Ascending aorta (tissue), 2 donors: ENCODE measurements around the gene PIGO. TPM values are rescaled to one million over a fixed set of nuclear protein-coding genes. Genes with fewer than 3 reads are reported as not detected.

Source experiments
- DNase-seq, 2 donors: peaks; one replicate each; pipeline ENCODE4 v3.0.0-alpha.2; 2019; ENCODE audit warnings: low spot score in 2 of 2
- H3K27ac ChIP-seq, 2 donors: fragments of 200-600 bp; sonication (generic); one replicate each; pipeline ENCODE4 v1.5.1; 2016 to 2017; ENCODE audit warnings: mild to moderate bottlenecking in 1 of 2
- H3K27me3 ChIP-seq: fragments of 200-600 bp; sonication (generic); one replicate; pipeline ENCODE4 v1.5.1; 2017
- H3K36me3 ChIP-seq, 2 donors: fragments of 200-600 bp; sonication (generic); one replicate each; pipeline ENCODE4 v1.5.1; 2016
- H3K4me1 ChIP-seq, 2 donors: fragments of 200-600 bp; sonication (generic); one replicate each; pipeline ENCODE4 v1.5.1; 2016 to 2017; ENCODE audit warnings: mild to moderate bottlenecking in 1 of 2
- H3K4me3 ChIP-seq, 2 donors: fragments of 200-600 bp; sonication (generic); one replicate each; pipeline ENCODE4 v1.5.1; 2016 to 2017; ENCODE audit warnings: mild to moderate bottlenecking in 1 of 2
- H3K9me3 ChIP-seq, 2 donors: fragments of 200-600 bp; sonication (generic); one replicate each; pipeline ENCODE4 v1.5.1; 2016
- CTCF ChIP-seq, 3 experiments: fragments of 200-600 bp in 2 of 3; fragments of 450-650 bp in 1 of 3; sonication (generic) in 2 of 3; IDR thresholded peaks; one replicate each; pipeline ENCODE4 v1.5.1; 2016 to 2019; ENCODE audit warnings: antibody characterized with exemption in 3 of 3, mild to moderate bottlenecking in 1 of 3, moderate library complexity in 1 of 3
- intact Hi-C: fragments of 100-400 bp; cut with DNase I; formaldehyde crosslinking; loops from one replicate; pipeline ENCODE4 v1.15.1; 2023
- total RNA-seq: library from RNA; depleted of rRNA; stranded (reverse); fragments of >200 nt; gene quantifications from one replicate; pipeline ENCODE4 v1.1.0, GENCODE V29; 2016

PIGO gene
- total RNA-seq, 1 donor from 2014 or later, result 2.4 TPM

- Histone ChIP-seq H3K36me3 (no peaks in the 10 kb centered on the region), H3K27me3 (no peaks in the 10 kb centered on the region), H3K9me3 (no peaks in the 10 kb centered on the region), H3K4me1 (no peaks in the 10 kb centered on the region), H3K27ac (no peak overlapping the region), H3K4me3 (no peak overlapping the region)
- no peak for DNase-seq
- intact Hi-C loops, result no loop called here
- no peak for TF ChIP-seq CTCF (IDR thresholded peaks at IDR 0.05)
Measured at GRCh38 chr9:35134920-35135319, 38.5 kb upstream of the PIGO start.

- intact Hi-C loops, result loop anchor here (1.0 to 10.0 kb wide), 9 partner anchors 45 to 918 kb away; partner anchors contain the start of genes CCL27, CREB3, RECK and TLN1
- no peaks in the 10 kb centered on the region for H3K27me3 ChIP-seq
- TF ChIP-seq CTCF (IDR thresholded peaks at IDR 0.05), result peak; percentile 88 to 97 (median 97)
- H3K4me1 ChIP-seq, result peaks cover 15 to 35% of the 10 kb centered on the region in 2 donors
- peak overlapping the region; percentile 98 to 99 for H3K27ac ChIP-seq
- H3K36me3 ChIP-seq, result no peaks in the 10 kb centered on the region
- no peaks in the 10 kb centered on the region for H3K9me3 ChIP-seq
- H3K4me3 ChIP-seq, result peak overlapping the region; percentile 46 to 62
- DNase-seq, result peak; percentile 83 to 96
Measured at GRCh38 chr9:35116898-35117551, 20.6 kb upstream of the PIGO start.

GRCh38 chr9:35116539-35116897, 20.1 kb upstream of the PIGO start:
- Histone ChIP-seq H3K4me3 (peak overlapping the region; percentile 46 to 62), H3K27me3 (no peaks in the 10 kb centered on the region), H3K27ac (peak overlapping the region; percentile 98 to 99), H3K4me1 (peaks cover 15 to 38% of the 10 kb centered on the region in 2 donors), H3K9me3 (no peaks in the 10 kb centered on the region), H3K36me3 (no peaks in the 10 kb centered on the region)
- intact Hi-C loops, result loop anchor here (1.0 to 10.0 kb wide), 8 partner anchors 46 to 918 kb away; partner anchors contain the start of genes CCL27, CREB3, RECK and TLN1
- no peak for DNase-seq
- no peak for TF ChIP-seq CTCF (IDR thresholded peaks at IDR 0.05)

- H3K4me1 ChIP-seq, result peaks cover 15 to 38% of the 10 kb centered on the region in 2 donors
- DNase-seq, result peak; percentile 97 to 99
- no peak for TF ChIP-seq CTCF (IDR thresholded peaks at IDR 0.05)
- no peaks in the 10 kb centered on the region for H3K27me3 ChIP-seq
- intact Hi-C loops, result loop anchor here (1.0 to 10.0 kb wide), 9 partner anchors 46 to 919 kb away; partner anchors contain the start of genes CCL27, CREB3, RECK and TESK1
- H3K9me3 ChIP-seq, result no peaks in the 10 kb centered on the region
- peak within 1 kb of the TSS; percentile 46 to 62 for H3K4me3 ChIP-seq
- no peaks in the 10 kb centered on the region for H3K36me3 ChIP-seq
- H3K27ac ChIP-seq, result peak within 1 kb of the TSS; percentile 98 to 99
Measured at GRCh38 chr9:35115680-35116538, 19.5 kb upstream of the PIGO start, which contains the start of gene ATOSB. Gene ATOSB (minus strand): TSS chr9:35115862. CDS start chr9:35108274, 7,588 bp downstream.

GRCh38 chr9:35114840-35115628, 18.6 kb upstream of the PIGO start:
- H3K4me1 ChIP-seq, result peaks cover 19 to 43% of the 10 kb centered on the region in 2 donors
- no peaks in the 10 kb centered on the region for H3K36me3 ChIP-seq
- intact Hi-C loops, result loop anchor here (2.0 to 10.0 kb wide), 7 partner anchors 162 to 920 kb away; partner anchors contain the start of genes CCL27, CREB3, RECK and TESK1
- H3K27ac ChIP-seq, result peak overlapping the region; percentile 98 to 99
- DNase-seq, result peak in 1 of 2 donors; percentile 85
- H3K9me3 ChIP-seq, result no peaks in the 10 kb centered on the region
- H3K27me3 ChIP-seq, result no peaks in the 10 kb centered on the region
- H3K4me3 ChIP-seq, result peak overlapping the region; percentile 46 to 62
- no peak for TF ChIP-seq CTCF (IDR thresholded peaks at IDR 0.05)
